Thyroid gland (tissue), 4 donors: ENCODE data around the gene CYP3A4. TPM values are rescaled to one million over a fixed set of nuclear protein-coding genes. Genes with fewer than 3 reads are reported as not detected.
"Not testable (repeated sequence)": the region's sequence is repeated elsewhere in the genome, so short reads cannot be mapped to it uniquely, and the experiment has no call there.

Experiments used
- DNase-seq, 2 donors: peaks; one replicate each; pipeline ENCODE4 v3.0.0-alpha.2; 2019
- H3K27ac ChIP-seq, 3 donors: fragments of 200-600 bp; sonication (generic); 1 replicate in 2 of 3; 2 replicates in 1 of 3; pipeline ENCODE4 v1.5.1; 2016 to 2019; ENCODE audit warnings: mild to moderate bottlenecking in 1 of 3, moderate library complexity in 1 of 3
- H3K27me3 ChIP-seq: fragments of 200-600 bp; sonication (generic); one replicate; pipeline ENCODE4 v1.5.1; 2019
- H3K36me3 ChIP-seq, 2 donors: fragments of 200-600 bp; sonication (generic); one replicate each; pipeline ENCODE4 v1.5.1; 2016 to 2019
- H3K4me1 ChIP-seq, 2 donors: fragments of 200-600 bp; sonication (generic); one replicate each; pipeline ENCODE4 v1.5.1; 2017 to 2019
- H3K4me3 ChIP-seq, 3 donors: fragments of 200-600 bp; sonication (generic); replicated peaks in 1 of 3; 1 replicate in 2 of 3; 2 replicates in 1 of 3; pipeline ENCODE4 v1.5.1; 2016; ENCODE audit warnings: mild to moderate bottlenecking in 1 of 3
- H3K9me3 ChIP-seq: fragments of 200-600 bp; sonication (generic); one replicate; pipeline ENCODE4 v1.5.1; 2017
- POLR2A ChIP-seq, 2 donors: fragments of 450-650 bp; IDR thresholded peaks; one replicate each; pipeline ENCODE4 v1.6.1; 2017; ENCODE audit warnings: antibody characterized with exemption in 2 of 2, mild to moderate bottlenecking in 2 of 2, moderate library complexity in 1 of 2
- WGBS, 2 donors: methylation state at CpG; one replicate each; pipeline ENCODE4 v1.1.5; 2017; 5-methylcytosine and 5-hydroxymethylcytosine counted together
- intact Hi-C: fragments of 100-400 bp; cut with DNase I; formaldehyde crosslinking; loops from one replicate; pipeline ENCODE4 v1.15.1; 2023
- total RNA-seq, 4 donors: library from RNA; depleted of rRNA; stranded (reverse); fragments of >200 nt; gene quantifications; one replicate each; pipeline ENCODE4 v1.2.3, GENCODE V29; 2016
- TF ChIP-seq, protein P1 (sequence below), 6 experiments: fragments of 200-600 bp in 3 of 6; fragments of 450-650 bp in 3 of 6; sonication (generic) in 3 of 6; IDR thresholded peaks; one replicate each; pipeline ENCODE4 v1.5.1; 2016 to 2019; ENCODE audit warnings: antibody characterized with exemption in 6 of 6, mild to moderate bottlenecking in 2 of 6, inconsistent platforms in 1 of 6, moderate library complexity in 1 of 6

The CYP3A4 gene
- total RNA-seq, 4 donors from 2014 or later: not detected

DNA sequence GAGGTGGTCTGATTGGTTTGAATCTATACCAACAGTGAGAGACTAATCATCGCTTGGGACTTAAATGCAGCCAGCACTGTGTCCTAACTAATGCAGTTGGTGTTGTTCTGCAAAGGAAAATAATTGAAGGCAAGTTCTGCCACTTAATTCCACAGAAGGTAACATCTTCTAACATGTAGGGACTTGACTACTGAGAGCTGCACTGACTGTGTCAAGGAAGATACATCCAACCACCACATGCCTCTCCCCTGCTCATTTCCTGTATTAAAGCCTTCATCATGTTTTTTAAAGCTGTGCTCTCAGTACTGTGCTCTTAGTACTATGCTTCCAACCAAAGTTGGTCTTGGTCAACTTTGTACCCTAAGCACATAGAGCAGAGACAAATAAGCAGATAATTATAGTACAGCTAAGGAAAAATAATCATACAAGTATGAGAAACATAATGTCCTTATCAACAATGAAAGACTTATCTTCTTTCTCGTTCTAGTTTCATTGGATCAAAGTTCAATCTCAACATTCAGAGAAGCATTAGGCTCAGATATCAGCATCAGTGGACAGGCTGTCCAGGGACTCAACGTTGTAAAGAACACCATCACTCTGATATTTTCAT lies 2.8 kb upstream of the CYP3A4 start:
- TF ChIP-seq POLR2A (IDR thresholded peaks at IDR 0.05): no peak
- TF ChIP-seq, protein P1, sequence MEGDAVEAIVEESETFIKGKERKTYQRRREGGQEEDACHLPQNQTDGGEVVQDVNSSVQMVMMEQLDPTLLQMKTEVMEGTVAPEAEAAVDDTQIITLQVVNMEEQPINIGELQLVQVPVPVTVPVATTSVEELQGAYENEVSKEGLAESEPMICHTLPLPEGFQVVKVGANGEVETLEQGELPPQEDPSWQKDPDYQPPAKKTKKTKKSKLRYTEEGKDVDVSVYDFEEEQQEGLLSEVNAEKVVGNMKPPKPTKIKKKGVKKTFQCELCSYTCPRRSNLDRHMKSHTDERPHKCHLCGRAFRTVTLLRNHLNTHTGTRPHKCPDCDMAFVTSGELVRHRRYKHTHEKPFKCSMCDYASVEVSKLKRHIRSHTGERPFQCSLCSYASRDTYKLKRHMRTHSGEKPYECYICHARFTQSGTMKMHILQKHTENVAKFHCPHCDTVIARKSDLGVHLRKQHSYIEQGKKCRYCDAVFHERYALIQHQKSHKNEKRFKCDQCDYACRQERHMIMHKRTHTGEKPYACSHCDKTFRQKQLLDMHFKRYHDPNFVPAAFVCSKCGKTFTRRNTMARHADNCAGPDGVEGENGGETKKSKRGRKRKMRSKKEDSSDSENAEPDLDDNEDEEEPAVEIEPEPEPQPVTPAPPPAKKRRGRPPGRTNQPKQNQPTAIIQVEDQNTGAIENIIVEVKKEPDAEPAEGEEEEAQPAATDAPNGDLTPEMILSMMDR (IDR thresholded peaks at IDR 0.05): no peak
- H3K9me3 ChIP-seq: no peaks in the 10 kb centered on the region
- H3K36me3 ChIP-seq: no peaks in the 10 kb centered on the region
- no peaks in the 10 kb centered on the region for H3K4me1 ChIP-seq
- intact Hi-C loops: no loop called here
- DNase-seq: no peak
- WGBS, 2 donors: 79 to 86% methylated on average over 3 of the region's 3 CpGs
- H3K27ac ChIP-seq: no peak overlapping the region
- no peaks in the 10 kb centered on the region for H3K27me3 ChIP-seq
- H3K4me3 ChIP-seq: no peak overlapping the region

DNA sequence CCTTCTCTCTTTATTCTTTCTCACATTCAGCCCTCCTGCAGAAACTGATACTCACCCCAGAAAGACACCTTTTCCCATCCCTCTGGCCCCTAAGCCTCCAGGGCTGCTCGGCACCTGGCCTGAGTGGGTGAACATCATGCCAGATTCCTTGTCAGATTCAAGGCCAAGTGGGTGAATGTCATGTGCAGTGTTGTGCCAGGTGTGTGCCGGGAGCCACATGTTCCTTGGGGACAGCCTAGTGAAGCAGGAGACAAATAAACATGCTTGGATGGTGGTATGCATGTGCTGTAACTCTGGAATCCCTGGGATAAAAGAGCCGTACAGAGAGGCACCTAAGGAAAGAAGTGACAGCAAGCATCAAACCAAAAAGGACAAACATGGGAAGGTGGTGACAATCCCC lies 1.7 kb upstream of the CYP3A4 start:
- 68 to 70% methylated on average over 3 of the region's 3 CpGs for WGBS, 2 donors
- H3K36me3 ChIP-seq, H3K27me3 ChIP-seq, H3K4me1 ChIP-seq, H3K9me3 ChIP-seq, DNase-seq, intact Hi-C loops, H3K27ac ChIP-seq, H3K4me3 ChIP-seq: not testable (repeated sequence)

DNA sequence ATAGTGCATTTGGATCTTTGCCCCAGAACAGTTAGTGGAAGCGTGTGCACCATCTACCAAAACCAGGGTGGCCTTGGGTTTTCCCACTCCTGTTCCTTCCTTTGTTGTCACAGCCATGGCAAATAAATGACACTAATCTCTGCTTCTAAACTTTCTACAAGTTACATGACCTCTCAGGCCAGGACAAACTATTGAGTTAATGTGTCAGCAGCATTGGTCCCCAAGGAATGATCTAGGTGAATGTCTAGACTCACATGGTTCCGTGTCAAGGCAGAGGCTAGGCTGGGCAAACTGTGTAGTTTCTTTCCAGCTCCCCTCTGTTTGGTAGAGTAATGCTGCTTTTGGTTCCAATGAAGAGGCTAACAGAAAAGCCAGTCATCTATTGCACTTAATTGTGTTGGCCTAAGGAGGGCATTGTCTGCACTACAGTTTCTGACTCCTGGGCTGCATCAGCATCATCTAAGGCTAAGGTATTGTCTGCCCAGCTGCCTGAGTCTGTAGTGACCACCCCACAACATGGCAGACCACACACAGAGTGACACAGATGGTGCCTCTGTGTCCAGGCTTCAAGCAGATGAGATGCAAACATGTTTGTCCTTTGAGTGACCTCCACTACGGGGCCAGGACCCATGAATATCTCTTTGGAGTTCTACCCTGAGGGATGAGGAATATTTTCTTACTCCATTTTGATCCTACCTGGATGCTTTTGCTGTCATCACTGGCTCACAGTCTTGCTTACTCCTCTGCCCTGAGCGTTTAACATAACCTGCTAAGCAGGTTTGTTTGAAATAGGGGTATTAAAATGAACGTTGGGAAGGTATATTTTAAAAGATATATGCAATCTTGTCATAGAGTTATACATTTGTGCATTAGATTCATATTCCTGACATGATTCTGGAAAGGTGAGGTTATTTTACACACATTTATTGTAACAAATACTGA lies 1.7 kb downstream of the CYP3A4 start:
- no peak for TF ChIP-seq POLR2A (IDR thresholded peaks at IDR 0.05)
- TF ChIP-seq, protein P1 (IDR thresholded peaks at IDR 0.05): no peak
- no peaks in the 10 kb centered on the region for H3K27me3 ChIP-seq
- H3K4me1 ChIP-seq: no peaks in the 10 kb centered on the region
- H3K4me3 ChIP-seq: no peak overlapping the region
- H3K27ac ChIP-seq: no peak overlapping the region
- intact Hi-C loops: no loop called here
- 66 to 71% methylated on average over 5 of the region's 5 CpGs for WGBS, 2 donors
- DNase-seq: no peak
- H3K36me3 ChIP-seq: no peaks in the 10 kb centered on the region
- H3K9me3 ChIP-seq: no peaks in the 10 kb centered on the region

DNA sequence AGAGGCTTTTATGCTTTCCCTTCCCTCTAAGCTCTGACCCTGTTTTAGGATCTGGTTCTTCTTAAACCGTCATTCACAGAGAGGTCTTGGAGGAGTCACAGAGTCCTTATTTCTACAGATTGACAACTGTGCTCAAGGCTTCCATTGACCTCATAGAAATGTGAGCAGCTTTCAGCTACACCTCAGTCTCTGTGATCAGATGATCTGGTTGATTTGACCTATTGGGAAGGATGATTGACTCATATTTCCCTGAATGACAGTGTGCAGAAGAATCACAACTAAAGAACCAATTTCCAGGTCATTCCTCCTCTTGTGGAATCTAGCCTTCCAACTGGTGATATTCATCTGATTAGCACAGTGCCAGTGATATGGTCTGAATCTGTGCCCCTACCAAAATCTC lies 3.4 kb downstream of the CYP3A4 start:
- 73 to 80% methylated on average over 1 of the region's 1 CpG for WGBS, 2 donors
- no peaks in the 10 kb centered on the region for H3K9me3 ChIP-seq
- H3K36me3 ChIP-seq: no peaks in the 10 kb centered on the region
- no peak for TF ChIP-seq POLR2A (IDR thresholded peaks at IDR 0.05)
- TF ChIP-seq, protein P1 (IDR thresholded peaks at IDR 0.05): no peak
- intact Hi-C loops: no loop called here
- no peaks in the 10 kb centered on the region for H3K4me1 ChIP-seq
- no peaks in the 10 kb centered on the region for H3K27me3 ChIP-seq
- no peak for DNase-seq
- no peak overlapping the region for H3K4me3 ChIP-seq
- H3K27ac ChIP-seq: no peak overlapping the region

DNA sequence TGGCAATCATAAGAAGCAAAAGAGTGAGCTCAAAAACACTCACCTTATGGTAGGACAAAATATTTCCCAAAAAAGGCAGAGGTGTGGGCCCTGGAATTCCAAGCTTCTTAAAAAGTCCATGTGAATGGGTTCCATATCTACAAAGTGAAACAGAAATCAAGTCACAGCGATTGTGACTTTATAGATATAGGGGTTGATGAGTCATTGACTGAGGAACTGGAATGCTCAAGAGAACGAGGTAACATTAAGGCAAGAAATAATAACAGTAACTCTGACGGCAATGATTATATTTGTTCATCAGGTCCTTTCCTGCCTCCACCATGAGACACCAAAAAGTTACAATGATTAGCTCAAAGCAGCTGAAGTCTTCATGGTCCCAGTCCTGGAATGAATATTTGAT lies 4.0 kb downstream of the CYP3A4 start:
- H3K36me3 ChIP-seq: no peaks in the 10 kb centered on the region
- no peak for TF ChIP-seq POLR2A (IDR thresholded peaks at IDR 0.05)
- TF ChIP-seq, protein P1 (IDR thresholded peaks at IDR 0.05): no peak
- no peaks in the 10 kb centered on the region for H3K4me1 ChIP-seq
- no peak for DNase-seq
- no peaks in the 10 kb centered on the region for H3K9me3 ChIP-seq
- WGBS, 2 donors: 85 to 88% methylated on average over 3 of the region's 3 CpGs
- H3K4me3 ChIP-seq: no peak overlapping the region
- no peak overlapping the region for H3K27ac ChIP-seq
- H3K27me3 ChIP-seq: no peaks in the 10 kb centered on the region
- intact Hi-C loops: no loop called here
